Pancreas (tissue), 10 donors: ENCODE measurements around the gene LIMA1. TPM values are rescaled to one million over a fixed set of nuclear protein-coding genes. Genes with fewer than 3 reads are reported as not detected.

Source experiments
- ATAC-seq, 4 donors: fragments of 200-7000 bp; cut with Tn5 transposase; one replicate each; pipeline versions ENCODE4 v1.8.0 to v1.9.1; 2020; ENCODE audit warnings: mild to moderate bottlenecking in 4 of 4, moderate library complexity in 4 of 4
- DNase-seq, 6 donors: peaks; one replicate each; pipeline ENCODE4 v3.0.0-alpha.2; 2020
- FAIRE-seq: peaks from 2 replicates; lab custom pipeline; 2012; peaks lifted over from hg19 to GRCh38; lab: Jason Lieb, UNC
- H3K27ac ChIP-seq, 4 donors: fragments of 200-600 bp; sonication (generic); 1 replicate in 3 of 4; 2 replicates in 1 of 4; pipeline versions ENCODE4 v1.5.0 to v1.8.0; 2020
- H3K27me3 ChIP-seq, 4 donors: fragments of 200-600 bp; one replicate each; pipeline ENCODE4 v1.8.0; 2021
- H3K36me3 ChIP-seq, 3 donors: fragments of 200-600 bp; sonication (generic) in 1 of 3; one replicate each; pipeline versions ENCODE4 v1.5.0 to v1.8.0; 2020 to 2021
- H3K4me1 ChIP-seq, 3 donors: fragments of 200-600 bp; one replicate each; pipeline ENCODE4 v1.8.0; 2021
- H3K4me3 ChIP-seq, 4 donors: fragments of 200-600 bp; sonication (generic) in 2 of 4; one replicate each; pipeline versions ENCODE4 v1.5.0 to v1.8.0; 2020 to 2021
- H3K9me3 ChIP-seq, 4 donors: fragments of 200-600 bp; one replicate each; pipeline ENCODE4 v1.8.0; 2021
- WGBS, 2 donors: extraction: QIAGEN DNeasy Blood & Tissue Kit; methylation state at CpG; one replicate each; pipeline ENCODE4 v1.1.7; 2013; 5-methylcytosine and 5-hydroxymethylcytosine counted together
- intact Hi-C, 3 donors: fragments of 100-400 bp; cut with DNase I; formaldehyde crosslinking; loops; one replicate each; pipeline versions ENCODE4 v1.11.1 to v1.14.2; 2022
- polyA plus RNA-seq, 2 donors: library from polyadenylated mRNA; stranded (reverse); fragments of 200-250 nt; gene quantifications; one replicate each; pipeline ENCODE4 v1.2.3, GENCODE V29; 2013
- total RNA-seq, 6 donors: library from RNA; stranded (reverse); fragmentation: NEBNext Ultra II Directional in 4 of 6; extraction: Animal tissue kit (Norgen Biotek cat#: 25700) in 4 of 6; gene quantifications; one replicate each; pipeline versions ENCODE4 v1.2.1 to v1.2.4, GENCODE V29; 2021 to 2023
- TF ChIP-seq, protein P1 (sequence below), 4 donors: fragments of 200-600 bp; sonication (generic) in 3 of 4; IDR thresholded peaks; one replicate each; pipeline versions ENCODE4 v1.5.0 to v1.8.0; 2021; ENCODE audit warnings: antibody characterized with exemption in 4 of 4
- donor health status: healthy with polysubstance abuse.
- donor health status: DM: no; HTN: no; CAD: no; lungs with moderate emphysema.
- donor health status: DM: no; HTN: no; CAD: no.
- donor health status: control.
- donor health status: control.
- donor health status: Bipolar disorder and iron deficiency.
- donor health status: DM: yes; HTN: yes; CAD: no.
- donor health status: DM: no; HTN: no; CAD: no.
- donor health status: DM: no; HTN: no; CAD: no.
- donor health status: DM: yes; HTN: yes; CAD: no.

LIMA1 gene
- total and polyA plus RNA-seq, 8 donors, result 17.6 to 50.3 (median 25.1) TPM

- H3K27me3 ChIP-seq, result no peaks in the 10 kb centered on the region
- peaks cover 0 to 17% (median 15%) of the 10 kb centered on the region in 3 donors for H3K4me1 ChIP-seq
- DNase-seq (no peak), ATAC-seq (no peak), FAIRE-seq (no peak)
- H3K36me3 ChIP-seq, result peaks cover 0 to 30% (median 4%) of the 10 kb centered on the region in 3 donors
- intact Hi-C loops, result no loop called here
- H3K27ac ChIP-seq, result no peak overlapping the region
- TF ChIP-seq, protein P1, sequence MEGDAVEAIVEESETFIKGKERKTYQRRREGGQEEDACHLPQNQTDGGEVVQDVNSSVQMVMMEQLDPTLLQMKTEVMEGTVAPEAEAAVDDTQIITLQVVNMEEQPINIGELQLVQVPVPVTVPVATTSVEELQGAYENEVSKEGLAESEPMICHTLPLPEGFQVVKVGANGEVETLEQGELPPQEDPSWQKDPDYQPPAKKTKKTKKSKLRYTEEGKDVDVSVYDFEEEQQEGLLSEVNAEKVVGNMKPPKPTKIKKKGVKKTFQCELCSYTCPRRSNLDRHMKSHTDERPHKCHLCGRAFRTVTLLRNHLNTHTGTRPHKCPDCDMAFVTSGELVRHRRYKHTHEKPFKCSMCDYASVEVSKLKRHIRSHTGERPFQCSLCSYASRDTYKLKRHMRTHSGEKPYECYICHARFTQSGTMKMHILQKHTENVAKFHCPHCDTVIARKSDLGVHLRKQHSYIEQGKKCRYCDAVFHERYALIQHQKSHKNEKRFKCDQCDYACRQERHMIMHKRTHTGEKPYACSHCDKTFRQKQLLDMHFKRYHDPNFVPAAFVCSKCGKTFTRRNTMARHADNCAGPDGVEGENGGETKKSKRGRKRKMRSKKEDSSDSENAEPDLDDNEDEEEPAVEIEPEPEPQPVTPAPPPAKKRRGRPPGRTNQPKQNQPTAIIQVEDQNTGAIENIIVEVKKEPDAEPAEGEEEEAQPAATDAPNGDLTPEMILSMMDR (IDR thresholded peaks at IDR 0.05), result no peak
- WGBS, 2 donors, result 91 to 93% methylated on average over 6 of the region's 6 CpGs
- no peak overlapping the region for H3K4me3 ChIP-seq
- H3K9me3 ChIP-seq, result no peaks in the 10 kb centered on the region
Observed at GRCh38 chr12:50205648-50206047, 77.7 kb downstream of the LIMA1 start.

DNA sequence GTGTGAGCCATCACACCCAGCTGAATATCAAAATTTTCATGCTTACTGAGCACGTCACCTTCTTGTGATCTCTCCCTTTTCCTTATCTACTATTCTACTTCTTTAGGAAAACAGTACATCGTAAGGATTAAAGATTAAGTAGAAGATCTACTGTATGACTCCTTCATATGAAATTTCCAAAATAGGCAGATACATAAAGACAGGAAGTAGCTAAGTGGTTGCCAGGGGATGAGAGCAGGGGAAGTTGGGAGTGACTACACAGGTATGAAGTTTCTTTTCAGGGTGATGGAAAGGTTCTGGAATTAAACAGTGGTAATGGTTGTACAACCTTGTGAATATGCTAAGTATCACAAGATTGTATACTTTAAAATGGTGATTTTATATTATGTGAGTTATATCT lies 79.6 kb downstream of the LIMA1 start:
- H3K4me3 ChIP-seq, result no peak overlapping the region
- no peak for ATAC-seq
- FAIRE-seq, result no peak

GRCh38 chr12:50201987-50202521 lies 81.3 kb downstream of the LIMA1 start:
- Histone ChIP-seq H3K9me3 (no peaks in the 10 kb centered on the region), H3K27me3 (no peaks in the 10 kb centered on the region), H3K27ac (peak overlapping the region in 3 of 4 donors; percentile 58 to 81 (median 80)), H3K4me1 (peaks cover 0 to 17% (median 15%) of the 10 kb centered on the region in 3 donors), H3K4me3 (no peak overlapping the region), H3K36me3 (peaks cover 3 to 30% (median 4%) of the 10 kb centered on the region in 3 donors)
- TF ChIP-seq, protein P1 (IDR thresholded peaks at IDR 0.05), result no peak
- 16 to 29% methylated on average over 3 of the region's 3 CpGs for WGBS, 2 donors
- FAIRE-seq (no peak), DNase-seq (peak in 3 of 6 donors; percentile 30 to 48 (median 31)), ATAC-seq (peak; percentile 85 to 96 (median 94))
- intact Hi-C loops, result no loop called here

More for the DNA sequence above, 79.6 kb downstream of the LIMA1 start:
- 83 to 87% methylated on average over 2 of the region's 2 CpGs for WGBS, 2 donors
- Histone ChIP-seq H3K9me3 (no peaks in the 10 kb centered on the region), H3K27ac (no peak overlapping the region), H3K36me3 (peaks cover 3 to 30% (median 4%) of the 10 kb centered on the region in 3 donors), H3K27me3 (no peaks in the 10 kb centered on the region), H3K4me1 (peaks cover 0 to 17% (median 15%) of the 10 kb centered on the region in 3 donors)
- no peak for DNase-seq
- TF ChIP-seq, protein P1 (IDR thresholded peaks at IDR 0.05), result no peak
- intact Hi-C loops, result no loop called here

GRCh38 chr12:50200552-50201273 lies 82.6 kb downstream of the LIMA1 start:
- H3K4me3 ChIP-seq, result no peak overlapping the region
- H3K27me3 ChIP-seq, result no peaks in the 10 kb centered on the region
- intact Hi-C loops, result no loop called here
- DNase-seq (no peak), ATAC-seq (no peak), FAIRE-seq (no peak)
- WGBS, 2 donors, result 80 to 81% methylated on average over 2 of the region's 2 CpGs
- H3K36me3 ChIP-seq, result peaks cover 3 to 26% (median 4%) of the 10 kb centered on the region in 3 donors
- TF ChIP-seq, protein P1 (IDR thresholded peaks at IDR 0.05), result no peak
- peaks cover 0 to 17% (median 15%) of the 10 kb centered on the region in 3 donors for H3K4me1 ChIP-seq
- peak overlapping the region in 2 of 4 donors; percentile 80 to 81 for H3K27ac ChIP-seq
- no peaks in the 10 kb centered on the region for H3K9me3 ChIP-seq
